WTC11 (cell line): ENCODE data around the gene UQCR11.

ENCODE experiments used
- ATF3 ChIP-seq: sonication (generic); formaldehyde crosslinking; conservative IDR thresholded peaks from 2 replicates; pipeline ENCODE4 v1.8.1; 2022; ENCODE audit warnings: mild to moderate bottlenecking, missing genetic modification reagents
- ATF6 ChIP-seq: sonication (generic); formaldehyde crosslinking; IDR thresholded peaks from 2 replicates; pipeline ENCODE4 v1.8.1; 2023; ENCODE audit warnings: mild to moderate bottlenecking, missing genetic modification reagents
- CTCF ChIP-seq: fragments of 200-600 bp; IDR thresholded peaks from 2 replicates; pipeline ENCODE4 v1.8.0; 2022; ENCODE audit warnings: antibody characterized with exemption
- MAX ChIP-seq: sonication (generic); formaldehyde crosslinking; IDR thresholded peaks from 2 replicates; pipeline ENCODE4 v1.8.0; 2022; ENCODE audit warnings: mild to moderate bottlenecking, missing genetic modification reagents
- SP1 ChIP-seq: sonication (generic); formaldehyde crosslinking; conservative IDR thresholded peaks from 2 replicates; pipeline ENCODE4 v1.8.1; 2022; ENCODE audit warnings: missing genetic modification reagents
- TEAD4 ChIP-seq: sonication (generic); formaldehyde crosslinking; IDR thresholded peaks from 2 replicates; pipeline ENCODE4 v1.8.0; 2022; ENCODE audit warnings: mild to moderate bottlenecking, missing genetic modification reagents
- ZNF138 ChIP-seq: sonication (generic); formaldehyde crosslinking; conservative IDR thresholded peaks from 2 replicates; pipeline ENCODE4 v1.8.1; 2022; ENCODE audit warnings: mild to moderate bottlenecking, moderate library complexity, missing genetic modification reagents

GRCh38 chr19:1566392-1567115 is 38.7 kb downstream of the UQCR11 start:
- TF ChIP-seq CTCF = no peak
- TF ChIP-seq ZNF138 (CRISPR knock-in tag) = no peak
- no peak for TF ChIP-seq ATF3
- TF ChIP-seq ATF6 (CRISPR knock-in tag) = no peak
- TF ChIP-seq TEAD4 (CRISPR knock-in tag) = no peak
- no peak for TF ChIP-seq MAX (CRISPR knock-in tag)
- TF ChIP-seq SP1 (CRISPR knock-in tag) = no peak
